GM19240 (cell line): ENCODE data around the gene OLFML2B.
"Not testable (repeated sequence)": the region's sequence is repeated elsewhere in the genome, so short reads cannot be mapped to it uniquely, and the experiment has no call there.

ENCODE experiments used
- DNase-seq: peaks from one replicate; pipeline ENCODE4 v3.0.0; 2011; ENCODE audit warnings: low spot score; ENCODE audit not compliant: insufficient read length

Gene OLFML2B

DNA sequence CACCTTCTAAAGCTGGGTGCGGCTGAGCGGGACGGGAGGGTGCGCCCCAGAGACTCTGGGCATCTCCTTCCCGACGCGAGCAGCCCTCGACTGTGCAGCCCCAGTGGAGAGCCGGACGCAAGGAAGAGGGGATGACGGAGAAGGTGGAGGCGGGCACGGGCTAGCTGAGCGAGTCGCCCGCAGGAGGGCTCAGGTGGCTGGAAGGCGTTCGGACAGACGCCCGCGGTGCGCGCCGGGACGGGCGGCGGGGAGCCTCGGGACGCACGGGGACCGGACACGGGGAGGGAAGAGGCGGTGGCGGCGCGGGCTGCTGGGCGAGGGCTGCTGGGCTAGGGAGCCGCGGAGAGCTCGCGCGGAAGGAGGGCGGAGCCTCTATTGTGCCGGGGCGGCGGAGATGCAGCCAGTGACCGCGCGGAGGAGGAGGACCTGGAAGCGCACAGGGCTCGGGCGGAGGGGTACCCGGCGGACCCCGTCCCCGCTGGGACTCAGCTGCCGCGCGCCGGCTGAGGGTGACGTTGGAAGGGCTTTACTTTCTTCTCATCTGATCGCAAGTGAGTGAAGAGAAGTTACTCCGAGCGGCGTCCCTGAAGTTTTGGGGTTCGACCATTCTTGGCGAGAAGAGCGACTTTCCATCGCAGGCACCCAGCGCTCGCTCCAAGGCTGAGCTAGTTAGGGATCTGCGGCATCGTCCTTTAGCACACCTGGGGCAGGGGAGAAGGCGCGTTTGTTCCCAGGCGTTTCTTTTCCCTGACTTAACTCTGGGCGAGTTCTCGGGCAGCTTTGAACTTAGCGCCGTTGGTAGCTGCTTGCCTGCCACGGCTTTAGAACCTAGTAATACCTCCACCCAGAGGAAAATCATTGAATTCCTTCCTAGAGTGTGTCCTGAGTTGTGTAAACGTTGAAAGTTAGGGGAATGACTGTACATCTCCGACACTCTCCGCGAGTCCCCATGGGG lies at the start of gene OLFML2B:
OLFML2B (minus strand) TSS at position 323 of the 955 bp plus-strand sequence. CDS start 439 bp downstream, outside the sequence.
- DNase-seq = no peak

DNA sequence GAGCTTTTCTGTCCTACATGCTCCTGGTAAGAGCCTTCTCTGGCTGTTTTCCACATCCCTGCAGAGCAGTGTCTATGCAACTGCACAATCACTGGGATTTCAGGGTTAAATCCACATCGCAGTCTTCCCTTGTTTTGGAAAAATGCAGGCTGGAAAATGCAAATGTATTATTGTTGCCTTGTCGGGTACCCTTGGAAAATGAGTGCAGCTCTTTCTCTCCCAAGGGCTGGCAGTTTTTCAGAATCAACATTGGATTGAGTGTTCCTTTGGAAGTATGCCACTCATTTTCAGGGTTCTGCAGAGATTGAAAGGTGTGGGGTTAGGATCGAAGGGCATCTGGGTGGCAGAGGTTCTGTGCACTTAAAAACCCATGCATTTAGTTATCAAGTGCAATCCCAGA lies 49.1 kb upstream of the OLFML2B start:
- no peak for DNase-seq

DNA sequence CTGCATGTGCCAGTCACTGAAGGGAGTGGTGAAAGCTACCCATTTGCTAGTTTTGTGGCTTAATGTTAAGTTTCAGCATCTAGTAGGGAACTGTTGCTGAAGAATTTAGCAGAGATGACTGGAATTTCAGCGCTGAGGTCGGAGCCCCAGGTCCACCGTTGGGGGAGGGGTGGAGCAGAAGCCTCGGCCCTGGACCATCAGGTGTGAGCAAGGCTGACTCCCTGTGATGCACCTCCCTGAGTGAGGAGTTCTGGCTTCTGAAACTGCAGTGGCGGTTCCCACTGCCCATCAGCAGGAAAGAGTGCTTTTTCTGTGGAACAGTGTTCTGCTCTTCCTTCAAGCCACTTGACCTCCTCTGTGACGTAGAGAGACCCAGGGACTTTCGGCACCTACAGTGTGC lies 47.2 kb upstream of the OLFML2B start:
- DNase-seq = no peak

DNA sequence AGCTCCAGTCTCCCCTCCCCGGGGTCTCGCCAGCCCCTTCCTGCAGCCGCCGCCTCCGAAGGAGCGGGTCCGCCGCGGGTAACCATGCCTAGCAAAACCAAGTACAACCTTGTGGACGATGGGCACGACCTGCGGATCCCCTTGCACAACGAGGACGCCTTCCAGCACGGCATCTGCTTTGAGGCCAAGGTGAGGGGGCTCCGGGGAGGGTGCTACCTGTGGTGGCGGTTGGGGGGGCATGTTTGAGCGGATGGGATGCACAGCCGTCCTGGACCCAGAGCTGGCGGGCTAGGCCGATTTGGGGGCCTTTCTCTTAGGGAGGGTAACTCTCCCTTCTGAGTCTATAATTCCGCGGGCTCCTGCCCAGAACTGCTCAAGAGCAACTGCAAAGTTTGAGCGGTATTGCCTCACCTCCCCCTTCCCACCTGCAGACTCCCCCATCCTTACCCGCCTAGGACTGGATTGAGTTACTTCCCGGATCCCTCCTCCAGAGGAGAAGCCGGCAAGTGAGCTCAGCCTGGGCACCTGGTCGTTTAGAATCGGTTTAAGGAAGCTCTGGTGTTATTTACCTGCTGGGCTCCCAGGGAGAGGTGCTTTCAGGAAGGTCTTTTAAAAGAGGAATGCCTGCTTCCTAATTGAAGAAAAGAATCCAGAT lies 46.6 kb upstream of the OLFML2B start:
- DNase-seq = no peak

DNA sequence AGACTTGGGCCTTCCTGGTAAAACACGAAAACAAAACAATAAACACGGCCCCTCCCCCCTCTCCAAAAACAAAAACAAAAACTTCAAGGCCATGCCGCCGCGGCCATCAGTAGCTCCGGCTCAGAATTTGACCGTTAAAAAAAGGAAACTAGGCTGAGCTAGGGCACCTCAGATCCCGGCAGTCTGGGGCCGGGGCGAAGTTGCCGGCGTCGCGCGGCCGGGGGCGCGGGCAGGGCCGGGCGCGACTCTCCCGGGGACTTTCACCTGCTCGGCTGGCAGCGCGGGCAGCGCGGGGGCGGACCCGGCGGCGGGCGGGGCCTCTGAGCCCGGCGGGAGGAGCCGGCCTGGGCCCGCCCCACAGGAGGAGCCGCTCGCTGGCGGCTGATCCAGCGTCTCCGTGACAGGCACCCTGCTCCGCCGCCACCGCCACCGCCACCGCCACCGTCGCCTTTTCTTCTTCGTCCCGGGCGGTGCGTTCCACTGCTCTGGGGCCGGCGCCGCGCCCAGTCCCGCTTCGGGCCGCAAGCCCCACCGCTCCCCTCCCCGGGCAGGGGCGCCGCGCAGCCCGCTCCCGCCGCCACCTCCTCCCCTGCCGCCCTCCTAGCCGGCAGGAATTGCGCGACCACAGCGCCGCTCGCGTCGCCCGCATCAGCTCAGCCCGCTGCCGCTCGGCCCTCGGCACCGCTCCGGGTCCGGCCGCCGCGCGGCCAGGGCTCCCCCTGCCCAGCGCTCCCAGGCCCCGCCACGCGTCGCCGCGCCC lies 45.8 kb upstream of the OLFML2B start, which contains the start of gene NOS1AP:
NOS1AP (plus strand) TSS at position 358 of the 760 bp plus-strand sequence. CDS start 487 bp downstream, outside the sequence.
- DNase-seq = peak; percentile 70

DNA sequence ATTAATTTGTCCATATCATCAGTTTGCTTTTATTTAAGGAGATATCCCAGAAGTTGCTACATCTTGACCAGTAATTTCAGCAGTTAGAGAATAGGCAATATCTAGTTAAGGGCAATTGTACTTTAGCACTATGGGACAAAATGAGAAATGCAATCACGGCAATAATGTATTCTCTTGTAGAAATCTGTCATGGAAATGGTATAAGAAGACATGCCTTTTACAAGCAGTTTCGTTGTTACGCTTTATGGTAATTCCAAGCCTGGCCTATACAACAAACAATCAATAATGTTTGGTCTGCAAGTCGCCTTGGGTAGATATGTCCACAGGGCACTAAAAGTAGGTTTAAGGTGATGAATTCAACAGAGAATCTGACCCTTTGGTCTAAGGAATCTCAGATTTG lies 44.6 kb upstream of the OLFML2B start:
- DNase-seq = no peak

DNA sequence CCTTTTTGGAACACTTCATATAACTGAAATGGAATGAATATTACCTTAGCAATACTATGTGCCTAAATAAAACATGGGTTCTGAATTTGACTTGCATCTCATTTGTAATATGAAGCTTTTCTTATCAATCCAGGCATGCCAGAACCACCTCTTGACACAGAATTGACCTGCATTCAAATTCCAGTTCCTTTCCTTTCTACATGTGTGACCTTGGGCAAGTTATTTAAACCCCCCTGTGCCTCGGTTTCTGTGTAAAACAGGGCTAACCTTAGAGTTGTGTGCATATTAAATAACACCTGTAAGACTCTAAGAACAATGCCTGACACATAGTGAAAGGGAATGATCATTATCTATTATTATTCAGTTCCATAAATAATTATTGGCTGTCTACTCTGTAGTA lies 43.8 kb upstream of the OLFML2B start:
- no peak for DNase-seq

DNA sequence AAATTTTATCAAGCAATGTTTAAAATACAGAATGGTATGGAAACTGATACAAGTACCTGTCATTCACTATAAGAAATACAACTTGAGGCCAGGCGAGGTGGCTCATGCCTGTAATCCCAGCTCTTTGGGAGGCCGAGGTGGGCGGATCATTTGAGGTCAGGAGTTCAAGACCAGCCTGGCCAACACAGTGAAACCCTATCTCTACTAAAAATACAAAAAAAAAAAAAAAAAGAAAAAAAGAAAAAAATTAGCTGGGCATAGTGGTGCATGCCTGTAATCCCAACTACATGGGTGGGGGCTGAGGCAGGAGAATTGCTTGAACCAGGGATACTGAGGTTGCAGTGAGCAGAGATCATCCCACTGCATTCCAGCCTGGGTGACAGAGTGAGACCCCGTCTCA lies 43.2 kb upstream of the OLFML2B start:
- not testable (repeated sequence) for DNase-seq

DNA sequence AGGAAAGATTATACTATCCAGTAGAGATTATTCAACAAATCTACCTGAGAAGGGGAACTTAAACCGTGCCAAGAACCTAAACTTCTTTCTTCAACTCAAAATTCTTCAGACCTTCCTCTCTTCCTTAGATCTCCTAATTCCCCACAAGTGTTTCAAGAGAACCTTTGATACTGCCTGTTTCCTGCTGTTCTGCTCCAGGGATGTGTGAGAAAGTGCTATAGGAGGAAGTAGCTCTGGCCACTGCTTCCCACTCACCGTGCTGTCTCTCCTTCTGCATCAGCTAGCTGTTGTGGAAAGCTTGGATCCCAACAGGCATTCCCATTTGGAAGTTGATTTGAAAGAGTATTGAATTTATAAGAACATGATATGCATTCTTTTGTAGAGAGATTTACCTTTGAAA lies 41.3 kb upstream of the OLFML2B start:
- DNase-seq = no peak

DNA sequence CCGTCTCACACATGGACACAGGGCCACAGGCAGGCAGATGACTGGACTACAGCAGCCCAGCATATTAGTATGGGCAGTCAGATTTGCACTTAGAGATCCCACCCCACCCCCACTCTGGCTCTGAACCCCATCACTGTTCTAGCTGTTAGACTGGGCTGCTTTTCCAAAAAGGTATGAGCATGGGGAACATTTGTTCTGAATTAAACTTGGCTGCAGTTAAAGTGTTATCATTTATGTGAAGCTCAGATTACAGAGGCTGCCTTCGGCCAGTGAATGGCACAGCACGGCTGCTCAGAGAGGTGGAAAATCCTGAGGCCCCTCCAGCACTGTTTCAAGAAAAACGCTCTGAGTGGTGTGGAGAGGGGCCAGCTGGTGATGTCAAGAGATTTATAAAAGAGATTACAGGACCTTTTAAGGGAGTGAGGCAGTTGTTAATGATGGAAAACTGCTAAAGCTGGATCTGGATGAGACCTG lies 38.9 kb upstream of the OLFML2B start:
- DNase-seq = no peak

DNA sequence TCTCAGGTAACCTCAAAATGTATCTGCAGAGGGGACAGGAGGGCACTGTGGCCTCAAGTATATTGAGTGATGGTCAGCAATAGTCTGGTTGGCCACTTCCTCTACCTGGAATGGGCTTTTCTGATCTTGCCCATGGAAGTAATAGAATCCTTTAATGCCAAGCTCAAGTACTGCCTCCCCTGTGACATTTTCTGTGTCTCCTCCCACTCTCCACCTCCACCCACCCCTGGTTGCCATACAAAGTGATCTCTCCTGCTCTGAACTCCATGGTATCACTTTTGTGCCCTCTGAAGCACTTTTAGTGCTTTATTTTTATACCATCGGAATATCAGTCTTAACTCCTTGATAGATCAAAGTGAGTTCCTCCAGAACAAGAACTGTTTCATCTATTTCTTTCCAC lies 36.6 kb upstream of the OLFML2B start:
- no peak for DNase-seq

DNA sequence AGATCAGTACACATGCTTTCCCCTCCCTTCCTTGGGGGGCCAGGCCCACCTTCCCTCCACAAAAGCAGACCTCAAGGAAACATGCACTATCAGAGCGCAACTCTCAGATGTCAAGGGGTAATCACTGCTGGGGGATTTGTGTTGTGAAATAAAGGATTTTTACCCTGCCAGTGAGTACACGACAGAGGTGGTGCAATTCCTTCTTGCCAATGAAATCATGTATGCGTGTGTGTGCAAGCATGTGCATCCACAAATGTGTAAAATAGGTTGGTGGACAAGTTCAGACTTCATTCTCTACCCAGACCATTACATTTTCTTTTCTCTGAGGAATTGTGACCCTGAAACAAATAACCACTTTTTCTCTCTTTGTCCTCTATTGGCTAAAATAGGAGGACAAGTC lies 36.1 kb upstream of the OLFML2B start:
- DNase-seq = no peak

DNA sequence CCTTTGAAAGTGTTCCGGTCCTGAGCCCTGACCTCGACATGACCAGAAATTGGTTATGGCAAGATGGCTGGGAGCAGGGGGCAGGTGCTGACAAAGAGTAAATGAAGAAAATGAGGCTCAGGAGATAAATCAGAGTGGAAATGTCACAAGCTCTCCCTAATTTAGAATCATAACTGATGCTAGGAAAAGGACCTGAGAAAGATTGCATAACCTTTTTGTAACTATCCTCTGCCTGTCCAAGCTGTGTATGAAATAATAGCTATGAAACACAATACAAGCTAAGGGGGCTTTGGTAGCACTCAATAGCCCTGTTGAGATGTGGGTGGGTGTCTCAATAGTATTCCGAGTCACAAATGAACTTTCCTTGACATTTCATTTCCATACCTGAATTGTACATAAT lies 32.9 kb upstream of the OLFML2B start:
- DNase-seq = no peak

DNA sequence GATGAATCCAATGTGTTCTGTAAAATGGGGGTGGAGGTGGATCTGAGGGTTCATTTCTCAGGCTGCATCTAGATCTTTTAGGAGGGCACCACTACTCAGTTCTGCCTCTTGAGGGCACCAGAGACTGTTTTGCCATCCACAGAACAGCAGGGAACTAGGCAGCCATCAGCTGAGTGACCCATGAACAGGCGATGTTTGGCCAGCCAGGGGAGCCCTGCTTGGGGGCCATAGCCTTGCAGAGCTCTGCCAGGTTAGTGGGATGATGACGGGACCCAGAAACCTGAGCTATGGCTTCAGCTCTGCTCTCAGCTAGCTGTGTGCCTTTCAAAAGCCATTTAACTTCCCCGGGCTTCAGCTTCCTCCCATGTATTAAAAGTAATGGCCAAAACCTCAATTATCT lies 32.4 kb upstream of the OLFML2B start:
- DNase-seq = no peak

DNA sequence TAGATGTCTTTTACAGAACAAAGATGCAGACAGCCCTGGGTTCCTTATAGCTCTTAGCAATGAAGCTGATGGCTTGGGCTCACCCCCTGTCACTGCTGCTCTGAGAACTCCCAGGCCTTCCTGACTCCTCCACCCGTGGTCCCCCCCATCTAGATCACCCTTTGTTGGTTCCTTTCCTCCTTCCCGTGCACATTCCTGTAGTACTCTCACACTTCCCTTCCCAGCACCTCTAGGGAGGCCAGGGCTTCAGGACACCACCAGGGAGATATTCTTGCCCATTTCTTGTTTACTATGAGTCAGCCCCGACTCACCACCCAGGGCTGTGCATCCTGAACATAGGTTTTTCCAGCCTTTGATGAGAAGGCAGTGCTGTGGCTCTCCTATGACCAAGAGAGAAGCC lies 31.4 kb upstream of the OLFML2B start:
- no peak for DNase-seq

DNA sequence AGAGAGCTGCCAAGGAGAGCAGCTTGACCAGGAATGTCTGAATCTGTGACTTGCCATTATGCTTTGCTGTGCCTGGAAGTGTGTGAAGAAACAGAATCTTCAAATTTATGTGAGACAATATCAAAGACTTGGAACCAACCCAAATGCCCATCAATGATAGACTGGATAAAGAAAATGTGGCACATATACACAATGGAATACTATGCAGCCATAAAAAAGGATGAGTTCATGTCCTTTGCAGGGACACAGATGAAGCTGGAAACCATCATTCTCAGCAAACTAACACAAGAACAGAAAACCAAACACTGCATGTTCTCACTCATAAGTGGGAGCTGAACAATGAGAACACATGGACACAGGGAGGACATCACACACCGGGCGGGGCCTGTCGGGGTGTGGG lies 30.3 kb upstream of the OLFML2B start:
- DNase-seq = not testable (repeated sequence)

DNA sequence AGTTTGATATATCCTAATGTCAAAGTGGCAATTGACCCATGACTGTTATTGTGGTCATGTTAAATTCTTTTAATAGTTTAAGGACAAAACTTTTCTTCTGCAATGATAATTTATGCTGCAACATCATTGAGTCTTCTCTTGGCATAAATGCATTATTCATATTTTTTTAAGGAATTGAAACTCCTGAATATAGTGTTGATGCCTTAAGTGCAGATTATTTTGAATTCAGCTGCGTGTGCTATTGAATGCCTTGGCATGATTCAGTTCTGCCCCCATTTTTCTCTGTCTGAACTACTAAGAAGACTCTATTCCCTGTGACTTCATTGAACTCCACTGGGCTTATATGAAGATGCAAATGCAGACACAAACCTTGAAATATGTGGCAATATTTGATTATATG lies 23.3 kb upstream of the OLFML2B start:
- no peak for DNase-seq

DNA sequence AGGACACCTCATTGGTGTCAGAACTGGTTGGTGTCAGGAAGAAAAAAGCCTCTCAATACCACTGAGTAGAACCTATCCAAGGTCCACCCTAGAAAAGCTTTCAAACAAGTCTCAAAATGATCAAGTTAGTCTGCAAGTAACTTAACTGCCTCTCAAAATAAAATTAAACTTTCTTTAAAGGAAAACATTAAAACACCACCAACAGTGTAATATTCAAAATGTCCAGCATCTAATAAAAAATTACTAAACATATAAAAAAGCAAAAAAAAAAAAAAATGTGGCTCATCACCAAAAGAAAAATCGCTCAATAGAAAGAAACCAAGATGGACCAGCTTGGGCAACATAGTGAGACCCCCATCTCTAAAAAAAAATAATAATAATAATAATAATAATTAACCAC lies 18.7 kb upstream of the OLFML2B start:
- no peak for DNase-seq

DNA sequence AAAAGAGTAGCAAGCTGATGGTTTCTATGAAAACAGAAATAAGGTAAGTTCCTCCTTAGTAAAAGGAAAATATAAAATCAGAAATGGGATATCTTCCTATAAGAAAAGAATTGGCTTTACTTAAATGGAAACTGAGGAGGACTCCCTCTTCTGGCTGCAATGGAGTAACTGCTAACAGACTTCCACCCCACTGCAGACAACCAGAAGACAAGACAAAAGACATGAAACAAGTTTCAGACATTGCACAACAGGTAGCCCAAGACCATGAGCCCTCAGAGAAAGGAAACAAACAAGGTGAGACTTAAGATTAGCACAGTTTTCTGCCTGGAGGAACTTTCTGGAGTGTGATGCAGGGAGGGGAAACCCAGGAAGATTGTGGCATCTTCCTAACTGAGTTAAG lies 17.0 kb upstream of the OLFML2B start:
- DNase-seq = no peak

DNA sequence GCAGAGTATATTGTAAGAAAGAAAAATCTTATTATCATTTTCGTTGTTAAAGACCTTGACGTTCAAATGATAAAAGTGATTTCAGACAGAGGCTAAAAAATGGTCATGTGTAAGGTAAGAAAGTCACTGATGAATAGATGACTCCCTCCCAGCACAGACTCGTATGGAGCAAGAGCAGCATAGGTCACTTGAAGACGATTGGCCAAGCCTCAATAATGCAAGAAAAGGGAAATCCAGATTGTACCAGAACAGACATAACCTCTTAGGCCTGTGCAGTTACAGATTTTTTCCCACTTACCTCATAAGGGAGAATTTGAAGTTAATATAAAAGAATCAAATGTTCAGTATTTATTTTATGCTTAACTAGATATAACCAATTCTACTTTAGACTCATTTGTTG lies 16.3 kb upstream of the OLFML2B start:
- DNase-seq = no peak

DNA sequence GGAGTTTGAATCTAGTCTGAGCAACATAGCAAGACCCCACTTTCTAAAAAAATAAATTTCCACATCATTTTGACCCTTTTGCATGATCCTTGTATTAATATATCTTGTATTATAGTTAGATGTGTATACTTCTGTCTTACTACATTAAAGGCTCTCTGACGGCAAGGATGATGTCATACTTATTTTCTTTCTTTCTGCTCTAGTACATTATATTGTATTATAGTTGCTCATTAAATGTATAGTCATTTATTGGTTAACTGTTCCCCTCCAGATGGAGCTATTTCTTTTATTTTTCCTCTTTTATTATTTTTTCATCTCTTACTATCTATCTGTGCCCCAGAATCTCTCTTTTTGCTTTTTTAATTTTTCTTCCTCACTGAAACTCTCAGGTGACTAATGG lies 15.0 kb upstream of the OLFML2B start:
- DNase-seq = no peak

DNA sequence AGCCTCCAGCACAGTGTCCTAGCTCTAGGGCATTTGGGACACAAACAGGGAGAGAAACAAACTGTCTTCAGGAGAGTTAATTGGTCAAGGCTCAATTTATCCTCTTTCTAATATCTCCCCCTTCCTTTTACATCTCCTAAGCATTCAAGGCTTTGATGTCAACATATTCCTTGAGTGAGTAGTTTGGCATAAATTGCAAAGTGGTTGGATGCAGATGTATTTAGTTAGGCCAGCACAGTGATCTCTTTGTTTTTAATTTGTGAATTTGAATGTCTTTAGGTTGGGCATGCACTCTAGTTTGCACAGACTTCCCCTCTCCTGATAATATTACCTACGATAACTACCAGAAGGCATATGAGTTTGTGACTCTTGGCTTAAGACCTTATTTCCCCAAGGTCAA lies 12.5 kb upstream of the OLFML2B start:
- no peak for DNase-seq
